Measurements from ENCODE around the gene TMEM215.

TMEM215 gene

DNA sequence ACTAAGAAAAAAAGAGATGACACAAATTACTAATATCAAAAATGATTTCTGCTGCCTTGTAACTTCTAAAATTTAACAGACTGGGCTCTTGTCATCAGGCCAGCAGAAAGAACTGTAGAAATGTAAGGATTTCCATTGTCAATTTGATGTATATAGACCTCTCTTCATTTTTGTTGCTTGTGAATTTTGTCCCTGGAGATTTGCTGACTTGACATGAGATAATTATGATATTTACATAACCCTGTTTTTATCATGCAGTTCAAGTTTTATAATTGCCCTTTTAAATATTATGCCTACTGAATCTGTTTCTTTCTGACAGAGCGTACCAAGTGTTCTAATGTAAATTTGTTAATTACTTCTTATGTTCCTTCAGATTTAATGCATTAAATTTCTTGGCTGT lies 23.9 kb downstream of the TMEM215 start:
- no peaks in the 10 kb centered on the region for H3K27me3 ChIP-seq (ENCODE audit: insufficient read depth, poor library complexity, severe bottlenecking)
- H3K4me3 ChIP-seq (ENCODE audit: severe bottlenecking), result no peak overlapping the region
- H3K27ac ChIP-seq (ENCODE audit: poor library complexity, severe bottlenecking), result no peak overlapping the region
- DNase-seq (ENCODE audit: low spot score) (no peak), ATAC-seq (ENCODE audit: low read depth) (no peak)
- TF ChIP-seq, protein P1, sequence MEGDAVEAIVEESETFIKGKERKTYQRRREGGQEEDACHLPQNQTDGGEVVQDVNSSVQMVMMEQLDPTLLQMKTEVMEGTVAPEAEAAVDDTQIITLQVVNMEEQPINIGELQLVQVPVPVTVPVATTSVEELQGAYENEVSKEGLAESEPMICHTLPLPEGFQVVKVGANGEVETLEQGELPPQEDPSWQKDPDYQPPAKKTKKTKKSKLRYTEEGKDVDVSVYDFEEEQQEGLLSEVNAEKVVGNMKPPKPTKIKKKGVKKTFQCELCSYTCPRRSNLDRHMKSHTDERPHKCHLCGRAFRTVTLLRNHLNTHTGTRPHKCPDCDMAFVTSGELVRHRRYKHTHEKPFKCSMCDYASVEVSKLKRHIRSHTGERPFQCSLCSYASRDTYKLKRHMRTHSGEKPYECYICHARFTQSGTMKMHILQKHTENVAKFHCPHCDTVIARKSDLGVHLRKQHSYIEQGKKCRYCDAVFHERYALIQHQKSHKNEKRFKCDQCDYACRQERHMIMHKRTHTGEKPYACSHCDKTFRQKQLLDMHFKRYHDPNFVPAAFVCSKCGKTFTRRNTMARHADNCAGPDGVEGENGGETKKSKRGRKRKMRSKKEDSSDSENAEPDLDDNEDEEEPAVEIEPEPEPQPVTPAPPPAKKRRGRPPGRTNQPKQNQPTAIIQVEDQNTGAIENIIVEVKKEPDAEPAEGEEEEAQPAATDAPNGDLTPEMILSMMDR (IDR thresholded peaks at IDR 0.05; ENCODE audit: poor library complexity, severe bottlenecking), result no peak
- no peaks in the 10 kb centered on the region for H3K9me3 ChIP-seq (ENCODE audit: severe bottlenecking)
- no peaks in the 10 kb centered on the region for H3K4me1 ChIP-seq (ENCODE audit: insufficient read depth, poor library complexity, severe bottlenecking)
- no peaks in the 10 kb centered on the region for H3K36me3 ChIP-seq (ENCODE audit: low read depth)

DNA sequence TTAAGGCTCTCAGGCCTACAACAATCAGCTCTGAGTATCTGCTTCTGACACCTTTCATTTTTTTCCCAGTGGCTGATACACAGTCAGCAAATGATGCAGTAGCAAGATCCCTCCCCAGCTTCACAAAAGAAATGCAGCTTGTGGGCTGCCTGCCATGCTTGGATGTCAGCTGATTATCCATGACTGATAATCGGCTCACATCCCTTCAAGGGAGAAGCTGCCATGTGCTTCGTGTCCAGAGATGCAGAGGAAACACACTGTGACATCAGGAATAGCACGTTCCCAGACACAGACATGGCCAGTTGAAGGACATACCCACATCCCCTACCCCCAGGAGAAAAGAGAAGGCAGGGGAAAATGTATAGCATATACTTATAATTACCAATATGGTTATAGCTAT lies 27.9 kb downstream of the TMEM215 start:
- DNase-seq (ENCODE audit: low spot score) (no peak), ATAC-seq (ENCODE audit: low read depth) (no peak)
- H3K4me3 ChIP-seq (ENCODE audit: severe bottlenecking), result no peak overlapping the region
- no peaks in the 10 kb centered on the region for H3K27me3 ChIP-seq (ENCODE audit: insufficient read depth, poor library complexity, severe bottlenecking)
- no peaks in the 10 kb centered on the region for H3K36me3 ChIP-seq (ENCODE audit: low read depth)
- no peaks in the 10 kb centered on the region for H3K4me1 ChIP-seq (ENCODE audit: insufficient read depth, poor library complexity, severe bottlenecking)
- TF ChIP-seq, protein P1 (IDR thresholded peaks at IDR 0.05; ENCODE audit: poor library complexity, severe bottlenecking), result no peak
- H3K9me3 ChIP-seq (ENCODE audit: severe bottlenecking), result no peaks in the 10 kb centered on the region
- no peak overlapping the region for H3K27ac ChIP-seq (ENCODE audit: poor library complexity, severe bottlenecking)

DNA sequence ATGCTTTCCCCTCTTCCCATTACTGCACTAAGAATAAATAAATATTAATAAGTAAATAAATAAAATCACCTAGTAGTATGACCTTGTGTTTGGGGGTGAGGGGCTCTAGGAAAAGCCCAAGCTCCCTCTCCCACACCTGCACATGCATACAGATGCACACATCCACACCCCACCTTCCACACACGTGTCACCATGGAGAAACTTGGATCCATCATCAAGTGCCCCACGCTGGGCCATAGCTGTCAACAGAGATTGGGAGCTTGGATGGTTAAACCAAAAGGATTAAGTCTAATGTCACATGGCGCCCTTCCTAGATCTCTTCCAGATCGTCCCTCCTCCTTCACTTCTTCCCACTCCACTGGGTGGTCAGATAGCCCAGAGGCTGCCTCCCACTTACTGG lies 37.0 kb downstream of the TMEM215 start:
- H3K27me3 ChIP-seq (ENCODE audit: insufficient read depth, poor library complexity, severe bottlenecking), result peaks cover 21% of the 10 kb centered on the region
- no peaks in the 10 kb centered on the region for H3K9me3 ChIP-seq (ENCODE audit: severe bottlenecking)
- no peak for DNase-seq (ENCODE audit: low spot score)
- no peak for ATAC-seq (ENCODE audit: low read depth)
- H3K4me1 ChIP-seq (ENCODE audit: insufficient read depth, poor library complexity, severe bottlenecking), result no peaks in the 10 kb centered on the region
- H3K4me3 ChIP-seq (ENCODE audit: severe bottlenecking), result no peak overlapping the region
- no peaks in the 10 kb centered on the region for H3K36me3 ChIP-seq (ENCODE audit: low read depth)
- H3K27ac ChIP-seq (ENCODE audit: poor library complexity, severe bottlenecking), result no peak overlapping the region
- TF ChIP-seq, protein P1 (IDR thresholded peaks at IDR 0.05; ENCODE audit: poor library complexity, severe bottlenecking), result no peak

DNA sequence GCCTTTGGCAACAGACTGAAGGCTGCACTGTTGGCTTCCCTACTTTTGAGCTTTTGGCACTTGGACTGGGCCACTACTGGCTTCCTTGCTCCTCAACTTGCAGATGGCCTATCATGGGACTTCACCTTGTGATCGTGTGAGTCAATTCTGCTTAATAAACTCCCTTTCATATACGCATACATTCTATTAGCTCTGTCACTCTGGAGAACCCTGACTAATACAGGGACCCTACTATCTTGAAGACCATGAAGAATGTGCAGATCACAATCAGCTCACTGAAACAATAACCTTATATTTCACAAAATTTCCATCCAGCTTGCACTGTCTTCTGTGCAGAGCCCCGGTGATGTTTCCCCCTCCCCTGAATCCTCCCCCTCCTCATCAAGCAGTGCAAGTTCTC lies 39.8 kb downstream of the TMEM215 start:
- Histone ChIP-seq H3K27me3 (ENCODE audit: insufficient read depth, poor library complexity, severe bottlenecking) (peaks cover 30% of the 10 kb centered on the region), H3K27ac (ENCODE audit: poor library complexity, severe bottlenecking) (no peak overlapping the region), H3K36me3 (ENCODE audit: low read depth) (no peaks in the 10 kb centered on the region), H3K9me3 (ENCODE audit: severe bottlenecking) (no peaks in the 10 kb centered on the region), H3K4me3 (ENCODE audit: severe bottlenecking) (no peak overlapping the region), H3K4me1 (ENCODE audit: insufficient read depth, poor library complexity, severe bottlenecking) (no peaks in the 10 kb centered on the region)
- ATAC-seq (ENCODE audit: low read depth), result no peak
- TF ChIP-seq, protein P1 (IDR thresholded peaks at IDR 0.05; ENCODE audit: poor library complexity, severe bottlenecking), result no peak
- no peak for DNase-seq (ENCODE audit: low spot score)

DNA sequence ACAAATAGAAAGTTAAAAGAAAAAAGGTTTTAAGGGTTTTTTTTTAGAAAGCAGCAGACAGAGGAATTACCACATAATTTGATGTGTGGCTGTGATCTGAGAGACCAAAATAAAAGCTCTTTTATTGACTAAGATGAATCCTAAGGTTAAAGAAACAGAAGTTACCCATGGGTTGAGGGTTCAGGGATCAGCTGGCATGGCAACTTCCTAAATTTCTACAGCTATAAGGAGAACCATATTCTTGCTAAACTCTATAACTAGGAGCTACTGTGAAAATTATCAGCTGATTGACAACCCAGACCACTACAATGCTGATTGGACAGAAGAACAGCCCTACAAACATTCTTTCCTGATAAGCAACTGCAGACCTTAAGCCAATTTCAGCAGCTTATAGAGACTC lies 40.2 kb downstream of the TMEM215 start:
- no peaks in the 10 kb centered on the region for H3K9me3 ChIP-seq (ENCODE audit: severe bottlenecking)
- H3K4me3 ChIP-seq (ENCODE audit: severe bottlenecking), result no peak overlapping the region
- DNase-seq (ENCODE audit: low spot score), result no peak
- ATAC-seq (ENCODE audit: low read depth), result no peak
- no peak overlapping the region for H3K27ac ChIP-seq (ENCODE audit: poor library complexity, severe bottlenecking)
- no peaks in the 10 kb centered on the region for H3K36me3 ChIP-seq (ENCODE audit: low read depth)
- H3K4me1 ChIP-seq (ENCODE audit: insufficient read depth, poor library complexity, severe bottlenecking), result no peaks in the 10 kb centered on the region
- TF ChIP-seq, protein P1 (IDR thresholded peaks at IDR 0.05; ENCODE audit: poor library complexity, severe bottlenecking), result no peak
- peaks cover 26% of the 10 kb centered on the region for H3K27me3 ChIP-seq (ENCODE audit: insufficient read depth, poor library complexity, severe bottlenecking)

Measured in RWPE2 (cell line).